WTC11 (cell line): ENCODE measurements around the gene SPATA25. TPM values are rescaled to one million over a fixed set of nuclear protein-coding genes. Genes with fewer than 3 reads are reported as not detected.

ENCODE experiments used
- ATAC-seq: fragments of 200-7000 bp; cut with Tn5 transposase; 2 replicates; pipeline ENCODE4 v1.10.0; 2021; ENCODE audit warnings: mild to moderate bottlenecking, moderate library complexity
- CTCF ChIA-PET: fragments of 300-600 bp; sonication (Branson Sonifier 250); formaldehyde crosslinking; loops from one replicate; lab custom pipeline; 2021; ENCODE audit warnings: antibody characterized with exemption; lab: Charles Lee
- POLR2A ChIA-PET: fragments of 350-600 bp; sonication (Branson Sonifier 250); formaldehyde crosslinking; loops from one replicate; lab custom pipeline; 2021; ENCODE audit warnings: antibody characterized with exemption; lab: Charles Lee
- DNase-seq: peaks from one replicate; pipeline ENCODE4 v3.0.0; 2021; ENCODE audit warnings: low spot score
- H3K27ac Mint-ChIP-seq: 2 replicates; pipeline ENCODE4 v1.8.0; 2021; ENCODE audit warnings: mixed read lengths
- H3K27me3 Mint-ChIP-seq: 2 replicates; pipeline ENCODE4 v1.8.0; 2021; ENCODE audit warnings: low read depth, mild to moderate bottlenecking, moderate library complexity, mixed read lengths
- H3K36me3 Mint-ChIP-seq: 2 replicates; pipeline ENCODE4 v1.8.0; 2021; ENCODE audit warnings: mixed read lengths
- H3K4me1 Mint-ChIP-seq: 2 replicates; pipeline ENCODE4 v1.8.0; 2022; ENCODE audit warnings: mixed read lengths
- H3K4me3 Mint-ChIP-seq: 2 replicates; pipeline ENCODE4 v1.8.0; 2021; ENCODE audit warnings: mild to moderate bottlenecking, moderate library complexity, mixed read lengths
- H3K9me3 Mint-ChIP-seq: 2 replicates; pipeline ENCODE4 v1.8.0; 2021; ENCODE audit warnings: mixed read lengths
- ELF4 ChIP-seq: sonication (generic); formaldehyde crosslinking; IDR thresholded peaks from 2 replicates; pipeline ENCODE4 v1.8.1; 2022; ENCODE audit warnings: low read depth, mild to moderate bottlenecking, moderate library complexity, missing genetic modification reagents
- EMX1 ChIP-seq: fragments of 250-450 bp; sonication (Bioruptor Pico); IDR thresholded peaks from 2 replicates; pipeline ENCODE4 v1.8.0; 2021; ENCODE audit warnings: mild to moderate bottlenecking
- GRHL2 ChIP-seq: fragments of 250-450 bp; sonication (Bioruptor Pico); IDR thresholded peaks from 2 replicates; pipeline ENCODE4 v1.8.0; 2022; ENCODE audit warnings: mild to moderate bottlenecking, moderate library complexity; ENCODE audit not compliant: insufficient replicate concordance, severe bottlenecking
- HMGA2 ChIP-seq: fragments of 250-450 bp; sonication (Bioruptor Pico); IDR thresholded peaks from 2 replicates; pipeline ENCODE4 v1.4.0; 2021; ENCODE audit warnings: mild to moderate bottlenecking, moderate library complexity
- JAZF1 ChIP-seq: fragments of 250-450 bp; sonication (Bioruptor Pico); IDR thresholded peaks from 2 replicates; pipeline ENCODE4 v1.9.0; 2021; ENCODE audit warnings: moderate library complexity, mild to moderate bottlenecking, inconsistent platforms
- MXD4 ChIP-seq: fragments of 250-450 bp; sonication (Bioruptor Pico); IDR thresholded peaks from 2 replicates; pipeline ENCODE4 v1.8.0; 2021; ENCODE audit warnings: mild to moderate bottlenecking, moderate library complexity, borderline replicate concordance
- RORB ChIP-seq: fragments of 250-450 bp; sonication (Bioruptor Pico); IDR thresholded peaks from 2 replicates; pipeline ENCODE4 v1.9.0; 2021; ENCODE audit warnings: mild to moderate bottlenecking
- TCF7 ChIP-seq: sonication (generic); formaldehyde crosslinking; IDR thresholded peaks from 2 replicates; pipeline ENCODE4 v1.8.0; 2022; ENCODE audit warnings: mild to moderate bottlenecking, low read depth, missing genetic modification reagents, moderate library complexity
- ZNF121 ChIP-seq: sonication (generic); formaldehyde crosslinking; IDR thresholded peaks from 2 replicates; pipeline ENCODE4 v1.8.0; 2023; ENCODE audit warnings: missing genetic modification reagents
- ZNF396 ChIP-seq: fragments of 250-450 bp; sonication (Bioruptor Pico); IDR thresholded peaks from 2 replicates; pipeline ENCODE4 v1.8.0; 2021; ENCODE audit warnings: mild to moderate bottlenecking, moderate library complexity, borderline replicate concordance
- ZNF423 ChIP-seq: fragments of 250-450 bp; sonication (Bioruptor Pico); IDR thresholded peaks from 2 replicates; pipeline ENCODE4 v2.1.2; 2022; ENCODE audit warnings: mild to moderate bottlenecking, moderate library complexity
- total RNA-seq: library from RNA; stranded (reverse); gene quantifications from 3 replicates; pipeline ENCODE4 v1.2.3, GENCODE V29; 2021
- TF ChIP-seq, protein P1 (sequence below): fragments of 250-450 bp; sonication (Bioruptor Pico); IDR thresholded peaks from 2 replicates; pipeline ENCODE4 v1.9.0; 2021; ENCODE audit warnings: mild to moderate bottlenecking, borderline replicate concordance
- TF ChIP-seq, protein P2 (sequence below): sonication (generic); formaldehyde crosslinking; IDR thresholded peaks from 2 replicates; pipeline ENCODE4 v1.8.1; 2023; ENCODE audit warnings: mild to moderate bottlenecking, missing genetic modification reagents
- TF ChIP-seq, protein P3 (sequence below): sonication (generic); formaldehyde crosslinking; IDR thresholded peaks from 2 replicates; pipeline ENCODE4 v1.8.1; 2023; ENCODE audit warnings: mild to moderate bottlenecking, missing genetic modification reagents, moderate library complexity
- TF ChIP-seq, protein P4 (sequence below): fragments of 250-450 bp; sonication (Bioruptor Pico); IDR thresholded peaks from 2 replicates; pipeline ENCODE4 v2.1.2; 2022; ENCODE audit warnings: mild to moderate bottlenecking, moderate library complexity
- TF ChIP-seq, protein P5 (sequence below): sonication (generic); formaldehyde crosslinking; conservative IDR thresholded peaks from 2 replicates; pipeline ENCODE4 v1.8.1; 2022; ENCODE audit warnings: mild to moderate bottlenecking, missing genetic modification reagents
- TF ChIP-seq, protein P6 (sequence below): sonication (generic); formaldehyde crosslinking; IDR thresholded peaks from 2 replicates; pipeline ENCODE4 v1.8.0; 2022; ENCODE audit warnings: mild to moderate bottlenecking, missing genetic modification reagents

SPATA25 gene
- total RNA-seq, 1 experiment from 2014 or later, result 3.7 TPM

DNA sequence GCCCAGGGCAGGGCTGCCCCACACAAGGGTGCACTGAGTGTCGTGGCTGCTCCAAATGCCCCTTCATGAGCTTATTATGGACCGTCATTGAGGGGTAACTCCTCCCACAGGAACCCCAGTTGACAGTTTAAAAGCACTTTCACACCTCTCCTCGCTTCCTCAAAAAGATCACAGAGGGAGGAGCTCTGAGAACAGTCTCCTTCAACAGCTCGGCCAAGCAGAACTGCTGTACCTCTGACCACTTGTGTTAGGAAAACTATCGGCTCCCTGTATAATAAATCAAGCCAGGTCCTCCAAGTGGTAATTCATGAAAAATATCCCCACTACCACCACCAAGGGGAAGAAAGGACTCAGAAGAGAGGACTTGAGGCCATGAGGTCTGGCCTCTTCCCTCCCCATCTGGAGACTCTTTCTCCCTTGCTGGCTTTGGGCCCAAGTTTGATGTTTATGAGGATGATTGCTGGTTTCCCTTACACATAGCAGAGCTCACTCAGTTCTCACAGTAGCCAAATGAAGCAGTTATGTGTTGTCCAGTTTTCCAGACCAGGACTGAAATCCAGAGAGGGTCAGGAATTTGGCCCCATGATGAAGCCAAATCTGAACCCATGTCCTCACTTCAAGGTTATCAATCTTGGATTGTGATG lies 45.1 kb downstream of the SPATA25 start (continued):
- TF ChIP-seq TCF7, result no peak
- TF ChIP-seq, protein P1, sequence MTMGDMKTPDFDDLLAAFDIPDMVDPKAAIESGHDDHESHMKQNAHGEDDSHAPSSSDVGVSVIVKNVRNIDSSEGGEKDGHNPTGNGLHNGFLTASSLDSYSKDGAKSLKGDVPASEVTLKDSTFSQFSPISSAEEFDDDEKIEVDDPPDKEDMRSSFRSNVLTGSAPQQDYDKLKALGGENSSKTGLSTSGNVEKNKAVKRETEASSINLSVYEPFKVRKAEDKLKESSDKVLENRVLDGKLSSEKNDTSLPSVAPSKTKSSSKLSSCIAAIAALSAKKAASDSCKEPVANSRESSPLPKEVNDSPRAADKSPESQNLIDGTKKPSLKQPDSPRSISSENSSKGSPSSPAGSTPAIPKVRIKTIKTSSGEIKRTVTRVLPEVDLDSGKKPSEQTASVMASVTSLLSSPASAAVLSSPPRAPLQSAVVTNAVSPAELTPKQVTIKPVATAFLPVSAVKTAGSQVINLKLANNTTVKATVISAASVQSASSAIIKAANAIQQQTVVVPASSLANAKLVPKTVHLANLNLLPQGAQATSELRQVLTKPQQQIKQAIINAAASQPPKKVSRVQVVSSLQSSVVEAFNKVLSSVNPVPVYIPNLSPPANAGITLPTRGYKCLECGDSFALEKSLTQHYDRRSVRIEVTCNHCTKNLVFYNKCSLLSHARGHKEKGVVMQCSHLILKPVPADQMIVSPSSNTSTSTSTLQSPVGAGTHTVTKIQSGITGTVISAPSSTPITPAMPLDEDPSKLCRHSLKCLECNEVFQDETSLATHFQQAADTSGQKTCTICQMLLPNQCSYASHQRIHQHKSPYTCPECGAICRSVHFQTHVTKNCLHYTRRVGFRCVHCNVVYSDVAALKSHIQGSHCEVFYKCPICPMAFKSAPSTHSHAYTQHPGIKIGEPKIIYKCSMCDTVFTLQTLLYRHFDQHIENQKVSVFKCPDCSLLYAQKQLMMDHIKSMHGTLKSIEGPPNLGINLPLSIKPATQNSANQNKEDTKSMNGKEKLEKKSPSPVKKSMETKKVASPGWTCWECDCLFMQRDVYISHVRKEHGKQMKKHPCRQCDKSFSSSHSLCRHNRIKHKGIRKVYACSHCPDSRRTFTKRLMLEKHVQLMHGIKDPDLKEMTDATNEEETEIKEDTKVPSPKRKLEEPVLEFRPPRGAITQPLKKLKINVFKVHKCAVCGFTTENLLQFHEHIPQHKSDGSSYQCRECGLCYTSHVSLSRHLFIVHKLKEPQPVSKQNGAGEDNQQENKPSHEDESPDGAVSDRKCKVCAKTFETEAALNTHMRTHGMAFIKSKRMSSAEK (CRISPR knock-in tag), result no peak
- TF ChIP-seq, protein P2, sequence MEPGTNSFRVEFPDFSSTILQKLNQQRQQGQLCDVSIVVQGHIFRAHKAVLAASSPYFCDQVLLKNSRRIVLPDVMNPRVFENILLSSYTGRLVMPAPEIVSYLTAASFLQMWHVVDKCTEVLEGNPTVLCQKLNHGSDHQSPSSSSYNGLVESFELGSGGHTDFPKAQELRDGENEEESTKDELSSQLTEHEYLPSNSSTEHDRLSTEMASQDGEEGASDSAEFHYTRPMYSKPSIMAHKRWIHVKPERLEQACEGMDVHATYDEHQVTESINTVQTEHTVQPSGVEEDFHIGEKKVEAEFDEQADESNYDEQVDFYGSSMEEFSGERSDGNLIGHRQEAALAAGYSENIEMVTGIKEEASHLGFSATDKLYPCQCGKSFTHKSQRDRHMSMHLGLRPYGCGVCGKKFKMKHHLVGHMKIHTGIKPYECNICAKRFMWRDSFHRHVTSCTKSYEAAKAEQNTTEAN, result no peak
- TF ChIP-seq MXD4, result no peak

DNA sequence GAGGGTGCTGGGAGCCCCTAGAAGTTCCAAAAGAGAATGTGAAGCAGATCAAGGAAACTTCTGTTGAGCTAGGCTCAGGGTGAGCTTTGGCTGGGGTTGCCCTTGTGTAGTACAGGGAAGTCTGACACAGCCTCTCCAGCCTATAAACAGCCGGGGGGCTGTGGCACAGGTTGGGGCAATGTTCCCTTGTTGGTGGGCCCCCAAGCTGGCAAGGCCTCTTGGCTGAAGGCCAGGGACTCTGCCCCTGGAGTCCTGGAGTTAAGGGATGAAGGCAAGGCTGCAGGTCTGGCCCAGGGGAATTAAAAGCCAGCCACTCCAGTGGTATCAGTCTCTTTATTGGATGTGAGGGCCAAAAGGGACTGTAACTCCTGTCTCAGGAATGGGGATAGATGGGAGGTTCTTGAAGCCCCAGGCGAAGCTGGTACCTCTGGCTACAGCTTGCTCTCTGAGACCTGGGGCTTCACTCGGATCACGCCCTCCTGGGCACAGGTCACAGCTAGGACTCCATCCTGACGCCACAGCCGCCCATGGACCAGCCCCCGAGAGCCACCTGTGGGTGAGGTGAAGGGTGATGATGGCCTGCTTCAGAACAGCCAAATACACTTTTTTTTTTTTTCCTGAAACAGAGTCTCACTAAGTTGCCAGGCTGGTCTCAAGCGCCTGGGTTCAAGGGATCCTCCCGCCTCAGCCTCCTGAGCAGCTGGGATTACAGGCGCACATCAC lies 45.9 kb downstream of the SPATA25 start:
- Mint-ChIP-seq H3K27me3 (no peaks in the 10 kb centered on the region), H3K27ac (no peak overlapping the region), H3K9me3 (no peaks in the 10 kb centered on the region), H3K4me3 (no peak overlapping the region), H3K36me3 (peaks cover 29% of the 10 kb centered on the region), H3K4me1 (no peaks in the 10 kb centered on the region)
- ChIA-PET CTCF (interaction anchor here (0.7 to 2.6 kb wide), 8 partner anchors 11 to 166 kb away, joined by 3 to 17 read pairs (median 4); partner anchors contain the start of genes CTSA, NEURL2 and ZSWIM1), POLR2A (interaction anchor here (0.7 to 1.5 kb wide), 2 partner anchors 39 to 93 kb away, joined by 4 read pairs; partner anchors contain the start of genes PCIF1 and ZSWIM1)
- TF ChIP-seq, protein P3, sequence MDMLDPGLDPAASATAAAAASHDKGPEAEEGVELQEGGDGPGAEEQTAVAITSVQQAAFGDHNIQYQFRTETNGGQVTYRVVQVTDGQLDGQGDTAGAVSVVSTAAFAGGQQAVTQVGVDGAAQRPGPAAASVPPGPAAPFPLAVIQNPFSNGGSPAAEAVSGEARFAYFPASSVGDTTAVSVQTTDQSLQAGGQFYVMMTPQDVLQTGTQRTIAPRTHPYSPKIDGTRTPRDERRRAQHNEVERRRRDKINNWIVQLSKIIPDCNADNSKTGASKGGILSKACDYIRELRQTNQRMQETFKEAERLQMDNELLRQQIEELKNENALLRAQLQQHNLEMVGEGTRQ, result no peak
- TF ChIP-seq HMGA2 (CRISPR knock-in tag), result no peak
- TF ChIP-seq JAZF1 (CRISPR knock-in tag), result no peak
- TF ChIP-seq ZNF423 (CRISPR knock-in tag), result no peak
- no peak for TF ChIP-seq TCF7
- TF ChIP-seq, protein P2, result no peak
- TF ChIP-seq RORB (CRISPR knock-in tag), result no peak
- TF ChIP-seq ELF4 (CRISPR knock-in tag), result no peak
- no peak for TF ChIP-seq EMX1
- TF ChIP-seq, protein P4, sequence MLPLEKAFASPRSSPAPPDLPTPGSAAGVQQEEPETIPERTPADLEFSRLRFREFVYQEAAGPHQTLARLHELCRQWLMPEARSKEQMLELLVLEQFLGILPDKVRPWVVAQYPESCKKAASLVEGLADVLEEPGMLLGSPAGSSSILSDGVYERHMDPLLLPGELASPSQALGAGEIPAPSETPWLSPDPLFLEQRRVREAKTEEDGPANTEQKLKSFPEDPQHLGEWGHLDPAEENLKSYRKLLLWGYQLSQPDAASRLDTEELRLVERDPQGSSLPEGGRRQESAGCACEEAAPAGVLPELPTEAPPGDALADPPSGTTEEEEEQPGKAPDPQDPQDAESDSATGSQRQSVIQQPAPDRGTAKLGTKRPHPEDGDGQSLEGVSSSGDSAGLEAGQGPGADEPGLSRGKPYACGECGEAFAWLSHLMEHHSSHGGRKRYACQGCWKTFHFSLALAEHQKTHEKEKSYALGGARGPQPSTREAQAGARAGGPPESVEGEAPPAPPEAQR, result no peak
- no peak for TF ChIP-seq ZNF396
- TF ChIP-seq, protein P5, sequence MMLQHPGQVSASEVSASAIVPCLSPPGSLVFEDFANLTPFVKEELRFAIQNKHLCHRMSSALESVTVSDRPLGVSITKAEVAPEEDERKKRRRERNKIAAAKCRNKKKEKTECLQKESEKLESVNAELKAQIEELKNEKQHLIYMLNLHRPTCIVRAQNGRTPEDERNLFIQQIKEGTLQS (CRISPR knock-in tag), result no peak
- TF ChIP-seq GRHL2, result no peak
- TF ChIP-seq ZNF121, result no peak
- TF ChIP-seq, protein P6, sequence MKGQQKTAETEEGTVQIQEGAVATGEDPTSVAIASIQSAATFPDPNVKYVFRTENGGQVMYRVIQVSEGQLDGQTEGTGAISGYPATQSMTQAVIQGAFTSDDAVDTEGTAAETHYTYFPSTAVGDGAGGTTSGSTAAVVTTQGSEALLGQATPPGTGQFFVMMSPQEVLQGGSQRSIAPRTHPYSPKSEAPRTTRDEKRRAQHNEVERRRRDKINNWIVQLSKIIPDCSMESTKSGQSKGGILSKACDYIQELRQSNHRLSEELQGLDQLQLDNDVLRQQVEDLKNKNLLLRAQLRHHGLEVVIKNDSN (CRISPR knock-in tag), result no peak
- DNase-seq, result no peak
- no peak for ATAC-seq
